ENCODE measurements around the gene FCRLB.

DNA sequence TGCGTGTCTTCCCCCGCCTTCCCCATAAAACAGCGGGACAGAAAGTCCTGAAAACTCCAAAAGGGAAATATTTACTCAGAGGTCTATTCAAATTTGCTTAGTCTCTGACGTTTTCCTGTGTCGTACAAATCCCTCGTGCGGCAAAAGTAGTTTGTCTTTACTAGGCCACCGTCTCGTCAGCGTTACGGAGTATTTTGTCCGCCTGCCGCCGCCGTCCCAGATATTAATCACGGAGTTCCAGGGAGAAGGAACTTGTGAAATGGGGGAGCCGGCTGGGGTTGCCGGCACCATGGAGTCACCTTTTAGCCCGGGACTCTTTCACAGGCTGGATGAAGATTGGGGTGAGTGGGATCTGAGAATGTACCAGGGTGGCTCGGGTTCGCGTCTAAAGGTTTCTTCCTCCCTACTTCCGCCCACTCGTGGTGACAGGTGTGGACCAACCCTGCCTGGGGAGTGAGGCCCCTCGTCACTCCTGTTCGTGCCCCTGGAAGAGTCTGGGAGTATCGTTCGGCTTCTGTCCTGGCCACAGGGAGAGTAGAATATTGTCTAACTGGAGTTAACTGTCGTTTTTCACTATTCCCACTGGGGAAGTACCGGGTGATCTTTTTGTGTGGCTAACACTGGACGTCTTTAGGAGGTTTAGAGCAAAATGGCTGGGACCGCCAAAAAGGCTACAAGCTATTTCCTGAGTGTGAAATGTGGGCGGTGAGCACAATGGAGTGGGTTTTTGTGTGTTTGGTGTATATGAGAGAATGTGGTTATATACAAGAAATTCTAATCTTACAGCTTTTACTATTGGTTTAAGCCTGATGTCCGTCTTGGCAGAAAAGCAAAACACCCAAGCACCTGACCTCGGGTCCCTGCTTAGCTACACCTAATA lies 45.0 kb downstream of the FCRLB start, which contains the start of gene ATF6:
- TF ChIP-seq, protein P1, sequence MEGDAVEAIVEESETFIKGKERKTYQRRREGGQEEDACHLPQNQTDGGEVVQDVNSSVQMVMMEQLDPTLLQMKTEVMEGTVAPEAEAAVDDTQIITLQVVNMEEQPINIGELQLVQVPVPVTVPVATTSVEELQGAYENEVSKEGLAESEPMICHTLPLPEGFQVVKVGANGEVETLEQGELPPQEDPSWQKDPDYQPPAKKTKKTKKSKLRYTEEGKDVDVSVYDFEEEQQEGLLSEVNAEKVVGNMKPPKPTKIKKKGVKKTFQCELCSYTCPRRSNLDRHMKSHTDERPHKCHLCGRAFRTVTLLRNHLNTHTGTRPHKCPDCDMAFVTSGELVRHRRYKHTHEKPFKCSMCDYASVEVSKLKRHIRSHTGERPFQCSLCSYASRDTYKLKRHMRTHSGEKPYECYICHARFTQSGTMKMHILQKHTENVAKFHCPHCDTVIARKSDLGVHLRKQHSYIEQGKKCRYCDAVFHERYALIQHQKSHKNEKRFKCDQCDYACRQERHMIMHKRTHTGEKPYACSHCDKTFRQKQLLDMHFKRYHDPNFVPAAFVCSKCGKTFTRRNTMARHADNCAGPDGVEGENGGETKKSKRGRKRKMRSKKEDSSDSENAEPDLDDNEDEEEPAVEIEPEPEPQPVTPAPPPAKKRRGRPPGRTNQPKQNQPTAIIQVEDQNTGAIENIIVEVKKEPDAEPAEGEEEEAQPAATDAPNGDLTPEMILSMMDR (IDR thresholded peaks at IDR 0.05): no peak
- TF ChIP-seq POLR2A (IDR thresholded peaks at IDR 0.05): peak; percentile 80
